Measurements from ENCODE around the gene GAK. TPM values are rescaled to one million over a fixed set of nuclear protein-coding genes. Genes with fewer than 3 reads are reported as not detected.

Gene GAK
- polyA plus RNA-seq, 1 of the 3 experiments (the other 2 are of a cell fraction), result 35.9 TPM

DNA sequence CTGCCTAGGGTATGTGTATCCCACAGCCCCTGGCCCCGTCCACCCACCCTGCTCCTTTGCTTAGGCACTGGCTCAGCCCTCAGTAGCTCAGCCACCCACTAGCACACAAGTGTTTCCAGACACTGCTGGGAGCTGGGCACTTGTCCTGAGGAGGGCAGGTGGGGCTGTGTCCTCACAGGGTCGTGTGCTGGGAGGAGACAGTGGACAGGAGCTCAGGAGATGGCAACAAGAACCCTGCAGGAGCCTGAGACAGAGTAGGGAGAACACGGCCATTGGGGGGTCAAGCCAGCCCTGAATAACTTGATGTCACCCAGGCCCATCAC lies 100.7 kb downstream of the GAK start:
- Histone ChIP-seq H3K36me3 (replicated peaks in 1 of 2; ENCODE audit: control insufficient read depth in 1 of 2, insufficient read depth in 2 of 2, low read length in 1 of 2) (no peaks in the 10 kb centered on the region), H3K27me3 (ENCODE audit: insufficient read depth) (no peaks in the 10 kb centered on the region), H3K4me2 (no peak overlapping the region), H3K79me2 (ENCODE audit: insufficient read depth) (no peaks in the 10 kb centered on the region), H4K20me1 (ENCODE audit: insufficient read depth) (no peaks in the 10 kb centered on the region), H3K9ac (no peak overlapping the region), H3K4me3 (ENCODE audit: low read depth in 2 of 2, low read length in 1 of 2) (no peak overlapping the region), H3K9me3 (no peaks in the 10 kb centered on the region), H2AFZ (ENCODE audit: low read depth) (no peak overlapping the region), H3K4me1 (ENCODE audit: control insufficient read depth in 1 of 2, insufficient read depth in 2 of 2, low read depth in 1 of 2, low read length in 1 of 2) (peaks cover 0 to 13% of the 10 kb centered on the region in 2 experiments; a peak in 1 of 4 replicates), H3K9me2 (no peaks in the 10 kb centered on the region), H3F3A (replicated peaks; ENCODE audit: insufficient read depth) (no peaks in the 10 kb centered on the region), H3K27ac (ENCODE audit: low read depth in 2 of 2, low read length in 1 of 2) (no peak overlapping the region)
- TF ChIP-seq FOXJ3 (CRISPR knock-in tag; IDR thresholded peaks at IDR 0.05) (no peak), EP300 (IDR thresholded peaks at IDR 0.05; ENCODE audit: borderline replicate concordance in 1 of 2, low read depth in 1 of 2, low read length in 1 of 2) (no peak), TEAD4 (IDR thresholded peaks at IDR 0.05; ENCODE audit: borderline replicate concordance, insufficient read depth) (no peak), MXI1 (IDR thresholded peaks at IDR 0.05; ENCODE audit: low read depth, low read length) (no peak), RCOR1 (IDR thresholded peaks at IDR 0.05; ENCODE audit: low read length) (no peak), FOXM1 (IDR thresholded peaks at IDR 0.05; ENCODE audit: low read depth) (no peak), TCF12 (IDR thresholded peaks at IDR 0.05) (no peak), SIN3A (IDR thresholded peaks at IDR 0.05; ENCODE audit: borderline replicate concordance, low read depth, low read length) (no peak)
- TF ChIP-seq, protein P1, sequence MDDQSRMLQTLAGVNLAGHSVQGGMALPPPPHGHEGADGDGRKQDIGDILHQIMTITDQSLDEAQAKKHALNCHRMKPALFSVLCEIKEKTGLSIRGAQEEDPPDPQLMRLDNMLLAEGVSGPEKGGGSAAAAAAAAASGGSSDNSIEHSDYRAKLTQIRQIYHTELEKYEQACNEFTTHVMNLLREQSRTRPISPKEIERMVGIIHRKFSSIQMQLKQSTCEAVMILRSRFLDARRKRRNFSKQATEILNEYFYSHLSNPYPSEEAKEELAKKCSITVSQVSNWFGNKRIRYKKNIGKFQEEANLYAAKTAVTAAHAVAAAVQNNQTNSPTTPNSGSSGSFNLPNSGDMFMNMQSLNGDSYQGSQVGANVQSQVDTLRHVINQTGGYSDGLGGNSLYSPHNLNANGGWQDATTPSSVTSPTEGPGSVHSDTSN (IDR thresholded peaks at IDR 0.05), result no peak
- TF ChIP-seq, protein P2, sequence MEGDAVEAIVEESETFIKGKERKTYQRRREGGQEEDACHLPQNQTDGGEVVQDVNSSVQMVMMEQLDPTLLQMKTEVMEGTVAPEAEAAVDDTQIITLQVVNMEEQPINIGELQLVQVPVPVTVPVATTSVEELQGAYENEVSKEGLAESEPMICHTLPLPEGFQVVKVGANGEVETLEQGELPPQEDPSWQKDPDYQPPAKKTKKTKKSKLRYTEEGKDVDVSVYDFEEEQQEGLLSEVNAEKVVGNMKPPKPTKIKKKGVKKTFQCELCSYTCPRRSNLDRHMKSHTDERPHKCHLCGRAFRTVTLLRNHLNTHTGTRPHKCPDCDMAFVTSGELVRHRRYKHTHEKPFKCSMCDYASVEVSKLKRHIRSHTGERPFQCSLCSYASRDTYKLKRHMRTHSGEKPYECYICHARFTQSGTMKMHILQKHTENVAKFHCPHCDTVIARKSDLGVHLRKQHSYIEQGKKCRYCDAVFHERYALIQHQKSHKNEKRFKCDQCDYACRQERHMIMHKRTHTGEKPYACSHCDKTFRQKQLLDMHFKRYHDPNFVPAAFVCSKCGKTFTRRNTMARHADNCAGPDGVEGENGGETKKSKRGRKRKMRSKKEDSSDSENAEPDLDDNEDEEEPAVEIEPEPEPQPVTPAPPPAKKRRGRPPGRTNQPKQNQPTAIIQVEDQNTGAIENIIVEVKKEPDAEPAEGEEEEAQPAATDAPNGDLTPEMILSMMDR (IDR thresholded peaks at IDR 0.05), result no peak
- TF ChIP-seq, protein P3, sequence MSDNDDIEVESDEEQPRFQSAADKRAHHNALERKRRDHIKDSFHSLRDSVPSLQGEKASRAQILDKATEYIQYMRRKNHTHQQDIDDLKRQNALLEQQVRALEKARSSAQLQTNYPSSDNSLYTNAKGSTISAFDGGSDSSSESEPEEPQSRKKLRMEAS (IDR thresholded peaks at IDR 0.05; ENCODE audit: low read depth), result no peak
- POLR2A ChIA-PET, result no interaction called here
- CTCF ChIA-PET, result interaction anchor here (1.1 kb wide), 1 partner anchor 89 kb away, joined by 3 read pairs; no protein-coding TSS in a partner anchor
- no peak for DNase-seq
- 33% methylated on average over 2 of the region's 3 CpGs for WGBS (ENCODE audit: low lambda C conversion rate)

DNA sequence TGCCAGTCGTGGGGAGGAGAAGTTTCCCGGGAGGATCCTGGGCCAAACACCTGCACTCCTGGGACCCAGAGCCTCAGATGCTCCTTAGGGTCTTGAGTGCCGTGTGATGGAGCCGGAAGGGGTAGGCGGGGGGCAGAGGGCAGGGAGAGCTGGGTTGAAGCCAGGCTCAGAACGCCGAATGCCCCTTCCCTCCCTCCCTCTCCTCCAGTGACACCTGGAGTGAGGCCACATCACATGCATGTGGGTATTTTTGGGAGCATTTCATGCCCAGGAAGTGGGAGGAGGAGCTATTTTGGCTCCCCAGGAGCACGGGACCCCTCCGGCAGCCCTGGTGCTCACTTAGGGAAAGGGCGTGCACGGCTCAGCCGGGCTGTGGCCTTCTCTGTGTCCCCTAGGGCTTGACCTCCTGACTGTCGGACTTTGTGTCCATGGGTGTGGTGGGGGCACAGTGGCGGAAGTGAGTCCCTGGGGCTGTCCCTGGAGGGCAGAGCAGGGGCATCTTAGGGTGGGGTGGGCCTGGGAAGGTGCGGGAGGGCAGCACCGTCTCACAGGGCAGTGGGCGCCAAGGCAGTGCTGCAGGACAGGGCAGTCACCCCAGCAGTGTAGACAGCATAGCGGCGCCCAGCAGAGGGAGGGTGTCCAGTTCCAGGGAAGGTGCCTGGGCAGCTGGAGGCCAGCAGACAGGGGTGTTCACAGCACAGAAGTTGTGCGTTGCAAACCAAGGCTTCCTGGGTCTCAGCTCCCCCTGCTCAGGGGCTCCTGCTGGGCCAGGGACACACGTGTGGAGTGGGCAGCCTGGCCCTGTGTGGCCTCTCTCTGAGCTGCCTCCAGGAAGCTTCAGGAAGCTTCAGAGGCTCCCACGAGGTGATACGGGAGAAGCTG lies 101.3 kb downstream of the GAK start:
- Histone ChIP-seq H3K9me2 (no peaks in the 10 kb centered on the region), H3K9ac (no peak overlapping the region), H3K27ac (ENCODE audit: low read depth in 2 of 2, low read length in 1 of 2) (no peak overlapping the region), H3K4me1 (ENCODE audit: control insufficient read depth in 1 of 2, insufficient read depth in 2 of 2, low read depth in 1 of 2, low read length in 1 of 2) (peaks cover 0 to 13% of the 10 kb centered on the region in 2 experiments; a peak in 1 of 4 replicates), H3K79me2 (ENCODE audit: insufficient read depth) (no peaks in the 10 kb centered on the region), H2AFZ (ENCODE audit: low read depth) (no peak overlapping the region), H3K27me3 (ENCODE audit: insufficient read depth) (no peaks in the 10 kb centered on the region), H3F3A (replicated peaks; ENCODE audit: insufficient read depth) (no peaks in the 10 kb centered on the region), H3K9me3 (no peaks in the 10 kb centered on the region), H3K36me3 (replicated peaks in 1 of 2; ENCODE audit: control insufficient read depth in 1 of 2, insufficient read depth in 2 of 2, low read length in 1 of 2) (no peaks in the 10 kb centered on the region), H3K4me3 (ENCODE audit: low read depth in 2 of 2, low read length in 1 of 2) (no peak overlapping the region), H4K20me1 (ENCODE audit: insufficient read depth) (no peaks in the 10 kb centered on the region), H3K4me2 (no peak overlapping the region)
- ChIA-PET CTCF (interaction anchor here (1.1 to 1.4 kb wide), 2 partner anchors 12 to 88 kb away, joined by 3 read pairs; no protein-coding TSS in a partner anchor), POLR2A (no interaction called here)
- 82% methylated on average over 12 of the region's 23 CpGs for WGBS (ENCODE audit: low lambda C conversion rate)
- no peak for DNase-seq
- TF ChIP-seq RFX5 (IDR thresholded peaks at IDR 0.05; ENCODE audit: low read length) (no peak), MXI1 (IDR thresholded peaks at IDR 0.05; ENCODE audit: low read depth, low read length) (no peak), RXRA (IDR thresholded peaks at IDR 0.05; ENCODE audit: borderline replicate concordance, low read depth) (no peak), FOXM1 (IDR thresholded peaks at IDR 0.05; ENCODE audit: low read depth) (no peak), SIN3A (IDR thresholded peaks at IDR 0.05; ENCODE audit: borderline replicate concordance, low read depth, low read length) (no peak), TCF12 (IDR thresholded peaks at IDR 0.05) (no peak), FOSL2 (IDR thresholded peaks at IDR 0.05; ENCODE audit: borderline replicate concordance, low read depth) (no peak)
- TF ChIP-seq, protein P4, sequence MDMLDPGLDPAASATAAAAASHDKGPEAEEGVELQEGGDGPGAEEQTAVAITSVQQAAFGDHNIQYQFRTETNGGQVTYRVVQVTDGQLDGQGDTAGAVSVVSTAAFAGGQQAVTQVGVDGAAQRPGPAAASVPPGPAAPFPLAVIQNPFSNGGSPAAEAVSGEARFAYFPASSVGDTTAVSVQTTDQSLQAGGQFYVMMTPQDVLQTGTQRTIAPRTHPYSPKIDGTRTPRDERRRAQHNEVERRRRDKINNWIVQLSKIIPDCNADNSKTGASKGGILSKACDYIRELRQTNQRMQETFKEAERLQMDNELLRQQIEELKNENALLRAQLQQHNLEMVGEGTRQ (IDR thresholded peaks at IDR 0.05; ENCODE audit: borderline replicate concordance, low read depth, low read length), result no peak
- TF ChIP-seq, protein P5, sequence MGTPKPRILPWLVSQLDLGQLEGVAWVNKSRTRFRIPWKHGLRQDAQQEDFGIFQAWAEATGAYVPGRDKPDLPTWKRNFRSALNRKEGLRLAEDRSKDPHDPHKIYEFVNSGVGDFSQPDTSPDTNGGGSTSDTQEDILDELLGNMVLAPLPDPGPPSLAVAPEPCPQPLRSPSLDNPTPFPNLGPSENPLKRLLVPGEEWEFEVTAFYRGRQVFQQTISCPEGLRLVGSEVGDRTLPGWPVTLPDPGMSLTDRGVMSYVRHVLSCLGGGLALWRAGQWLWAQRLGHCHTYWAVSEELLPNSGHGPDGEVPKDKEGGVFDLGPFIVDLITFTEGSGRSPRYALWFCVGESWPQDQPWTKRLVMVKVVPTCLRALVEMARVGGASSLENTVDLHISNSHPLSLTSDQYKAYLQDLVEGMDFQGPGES (IDR thresholded peaks at IDR 0.05; ENCODE audit: low read depth, low read length), result no peak
- TF ChIP-seq, protein P6, sequence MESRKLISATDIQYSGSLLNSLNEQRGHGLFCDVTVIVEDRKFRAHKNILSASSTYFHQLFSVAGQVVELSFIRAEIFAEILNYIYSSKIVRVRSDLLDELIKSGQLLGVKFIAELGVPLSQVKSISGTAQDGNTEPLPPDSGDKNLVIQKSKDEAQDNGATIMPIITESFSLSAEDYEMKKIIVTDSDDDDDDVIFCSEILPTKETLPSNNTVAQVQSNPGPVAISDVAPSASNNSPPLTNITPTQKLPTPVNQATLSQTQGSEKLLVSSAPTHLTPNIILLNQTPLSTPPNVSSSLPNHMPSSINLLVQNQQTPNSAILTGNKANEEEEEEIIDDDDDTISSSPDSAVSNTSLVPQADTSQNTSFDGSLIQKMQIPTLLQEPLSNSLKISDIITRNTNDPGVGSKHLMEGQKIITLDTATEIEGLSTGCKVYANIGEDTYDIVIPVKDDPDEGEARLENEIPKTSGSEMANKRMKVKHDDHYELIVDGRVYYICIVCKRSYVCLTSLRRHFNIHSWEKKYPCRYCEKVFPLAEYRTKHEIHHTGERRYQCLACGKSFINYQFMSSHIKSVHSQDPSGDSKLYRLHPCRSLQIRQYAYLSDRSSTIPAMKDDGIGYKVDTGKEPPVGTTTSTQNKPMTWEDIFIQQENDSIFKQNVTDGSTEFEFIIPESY (IDR thresholded peaks at IDR 0.05; ENCODE audit: borderline replicate concordance, low read depth), result no peak

Measured in SK-N-SH (cell line).